Fibroblast of skin of scalp (primary cell): ENCODE results near the gene GALNT11.
"Not testable (repeated sequence)": the region's sequence is repeated elsewhere in the genome, so short reads cannot be mapped to it uniquely, and the experiment has no call there.

Experiments used
- DNase-seq: peaks from one replicate; pipeline ENCODE4 v3.0.0-alpha.2; 2013

Gene GALNT11

DNA sequence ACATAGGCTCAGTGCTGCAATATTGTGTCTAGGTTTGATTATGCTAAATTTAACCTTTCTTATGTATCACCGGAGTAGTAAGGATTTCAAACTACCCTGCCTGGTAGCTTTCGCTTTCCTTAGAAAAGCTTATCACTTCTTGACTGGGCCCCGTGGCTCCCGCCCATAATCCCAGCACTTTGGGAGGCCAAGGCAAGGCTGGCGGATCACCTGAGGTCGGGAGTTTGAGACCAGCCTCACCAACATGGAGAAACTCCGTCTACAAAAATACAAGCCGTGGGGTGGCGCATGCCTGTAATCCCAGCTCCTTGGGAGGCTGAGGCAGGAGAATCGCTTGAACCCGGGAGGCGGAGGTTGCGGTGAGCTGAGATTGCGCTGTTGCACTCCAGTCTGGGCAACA is 49.9 kb downstream of the GALNT11 start:
- DNase-seq = not testable (repeated sequence)

DNA sequence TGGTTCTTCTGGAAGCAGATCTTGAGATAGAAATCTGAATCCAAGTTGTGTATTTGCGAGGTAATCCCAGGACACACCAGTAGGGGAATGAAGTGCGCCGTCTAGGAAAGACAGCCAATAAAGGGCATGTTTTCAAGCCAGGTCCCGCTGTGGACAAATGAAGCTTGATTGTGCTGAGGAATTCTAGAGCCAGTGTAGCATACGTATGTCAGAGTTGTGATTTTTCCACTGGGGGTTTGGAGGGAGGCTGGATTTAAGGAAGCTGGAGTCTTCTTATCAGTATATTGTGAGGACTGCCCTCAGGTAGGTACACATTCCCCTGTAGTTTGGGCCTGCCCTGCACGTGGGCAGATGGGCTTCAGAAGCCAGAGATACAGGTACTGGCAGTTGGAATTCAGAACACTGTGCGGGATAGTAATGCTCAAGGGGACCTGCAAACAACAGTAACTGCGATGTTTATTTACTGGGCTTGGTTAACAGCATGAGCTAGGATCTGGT is 50.9 kb downstream of the GALNT11 start:
- DNase-seq = peak; percentile 6

DNA sequence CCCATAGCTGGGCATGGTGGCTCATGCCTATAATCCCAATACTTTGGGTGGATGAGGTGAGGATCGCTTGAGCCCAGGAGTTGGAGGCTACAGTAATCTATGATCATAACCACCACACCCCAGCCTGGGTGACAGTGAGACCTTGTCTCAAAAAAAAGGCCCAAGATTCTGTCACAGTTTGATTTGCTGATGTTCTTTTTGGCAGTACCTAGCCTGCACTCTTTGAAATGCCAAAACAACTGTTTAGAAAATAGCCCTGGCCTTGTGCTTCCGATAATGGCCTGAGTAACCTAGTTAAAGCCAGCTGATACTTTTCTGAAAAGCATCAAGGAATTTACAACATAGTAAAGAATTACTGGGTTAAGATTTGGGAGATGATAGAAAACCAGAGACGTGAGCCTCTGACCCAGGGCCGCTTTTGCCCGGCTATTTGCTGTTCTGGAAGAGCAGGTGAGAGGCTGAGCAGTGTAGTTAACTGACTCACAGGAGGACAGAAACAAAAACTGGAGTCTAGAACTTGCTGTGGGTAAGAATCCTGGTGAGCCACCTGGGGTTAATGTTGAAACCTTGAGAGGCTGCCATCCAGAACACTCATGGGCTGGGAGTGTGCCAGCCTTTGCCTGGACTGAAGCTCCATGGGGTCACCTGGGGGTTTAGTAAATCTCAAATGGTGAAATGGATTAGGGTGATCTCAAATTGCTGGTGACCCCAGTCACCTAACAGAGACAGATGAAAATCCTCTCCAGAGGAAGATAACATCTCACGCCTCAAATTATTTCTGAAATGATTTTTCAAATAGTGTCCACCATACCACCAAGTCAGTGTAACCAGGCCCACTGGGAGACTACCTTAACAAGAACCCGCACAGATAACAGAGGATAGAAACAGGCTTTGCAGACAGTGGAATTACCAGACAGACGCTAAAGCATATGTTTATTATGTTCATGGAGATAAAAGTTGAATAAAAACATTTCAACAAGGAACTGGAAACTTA is 51.8 kb downstream of the GALNT11 start:
- no peak for DNase-seq

DNA sequence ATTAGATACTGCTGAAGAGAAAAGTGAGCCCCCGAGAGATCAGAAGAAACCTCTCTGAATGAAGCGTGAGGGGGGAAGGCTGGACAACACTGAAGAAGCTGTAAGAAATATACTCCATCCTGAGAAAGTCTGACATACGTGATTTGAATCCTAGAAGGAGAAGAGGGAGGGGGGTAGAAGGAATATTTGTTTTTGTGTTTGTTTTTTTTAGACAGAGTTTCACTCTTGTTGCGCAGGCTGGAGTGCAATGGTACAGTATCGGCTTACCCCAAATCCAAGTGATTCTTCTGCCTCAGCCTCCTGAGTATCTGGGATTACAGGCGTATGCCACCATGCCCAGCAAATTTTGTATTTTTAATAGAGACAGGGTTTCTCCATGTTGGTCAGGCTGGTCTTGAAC is 52.6 kb downstream of the GALNT11 start:
- DNase-seq = no peak

DNA sequence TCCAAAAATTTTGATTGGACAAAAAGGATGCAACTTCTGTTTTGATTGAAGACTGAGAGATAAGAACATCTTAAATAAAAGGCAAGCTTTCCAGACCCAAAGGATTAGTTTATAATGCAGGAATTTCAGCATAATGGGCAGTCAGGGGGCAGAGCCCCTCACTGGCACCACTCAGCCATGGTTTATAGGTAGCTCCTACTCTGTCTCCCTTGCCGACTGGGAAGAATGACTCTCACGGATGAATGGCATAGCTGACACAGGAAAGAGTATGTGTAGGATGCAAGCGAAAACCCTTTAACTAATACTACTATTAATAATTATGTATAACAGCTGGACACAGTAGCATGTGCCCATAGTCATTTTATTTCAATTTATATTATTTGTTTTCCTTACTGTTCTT is 53.3 kb downstream of the GALNT11 start:
- DNase-seq = no peak

DNA sequence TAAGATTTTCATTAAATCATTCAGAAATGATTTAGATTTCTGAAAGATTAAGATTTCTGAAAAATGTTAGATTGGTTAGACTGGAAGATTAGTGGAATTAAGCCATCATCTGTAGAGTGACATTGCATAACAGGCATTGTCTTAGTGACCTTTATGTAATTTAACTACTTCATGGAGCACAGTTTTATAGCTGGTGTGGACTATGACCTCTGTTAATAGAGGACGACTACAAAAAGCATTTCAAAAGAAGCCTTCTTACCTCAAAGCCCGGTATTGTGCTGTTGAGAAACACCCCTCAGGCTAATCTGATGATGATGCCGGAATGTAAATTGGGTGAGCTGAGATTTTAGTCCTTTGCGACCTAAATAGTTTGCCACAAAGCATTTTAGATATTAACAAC is 55.6 kb downstream of the GALNT11 start:
- no peak for DNase-seq

DNA sequence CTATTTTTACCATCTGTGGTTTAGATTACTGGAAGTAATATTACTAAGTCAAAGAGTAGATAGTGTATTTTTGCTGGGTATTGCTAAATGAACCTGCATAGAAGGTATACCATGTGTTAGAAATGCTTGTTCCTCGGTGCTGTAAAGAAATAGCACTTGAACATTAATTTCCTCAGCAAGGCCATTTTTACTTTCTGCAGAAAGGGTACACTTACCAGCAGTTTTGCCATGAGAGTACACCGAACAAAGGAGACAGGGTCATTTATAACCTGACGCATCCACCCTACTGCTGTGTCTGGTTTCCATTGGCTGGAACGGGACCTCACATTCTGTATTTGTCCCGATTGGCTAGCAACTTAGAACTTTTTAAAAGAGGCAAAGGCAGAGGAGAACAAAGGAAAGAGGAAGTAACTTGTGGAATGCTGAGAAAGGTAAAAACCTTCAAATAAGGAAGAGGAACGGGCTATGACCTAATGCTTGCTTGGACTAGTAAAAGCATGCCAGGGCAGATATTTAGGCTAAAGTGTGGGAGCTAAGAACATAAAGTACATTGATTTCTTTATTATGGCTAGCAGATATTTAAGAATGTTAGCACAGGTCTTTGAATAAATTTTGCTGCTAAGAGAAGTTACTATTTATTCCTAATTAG is 56.7 kb downstream of the GALNT11 start:
- not testable (repeated sequence) for DNase-seq

DNA sequence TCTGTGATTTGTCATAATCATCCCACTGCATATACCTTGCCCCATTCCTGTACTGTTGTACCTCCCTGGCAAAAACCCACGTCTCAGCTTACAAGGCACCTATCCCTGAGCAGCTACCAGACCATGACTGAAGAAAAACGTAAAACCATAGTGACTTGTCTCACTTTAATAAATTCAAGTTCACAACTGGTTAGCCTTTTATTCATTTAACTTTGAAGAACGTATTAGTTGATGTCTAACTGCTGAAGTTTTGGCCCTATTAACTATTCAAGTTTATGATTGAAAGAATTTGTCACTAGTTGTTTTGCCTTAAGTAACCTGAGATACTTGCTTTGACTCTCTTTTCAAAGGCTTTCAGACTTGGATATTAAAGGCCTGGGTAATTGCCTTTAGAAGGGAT is 59.7 kb downstream of the GALNT11 start:
- no peak for DNase-seq

DNA sequence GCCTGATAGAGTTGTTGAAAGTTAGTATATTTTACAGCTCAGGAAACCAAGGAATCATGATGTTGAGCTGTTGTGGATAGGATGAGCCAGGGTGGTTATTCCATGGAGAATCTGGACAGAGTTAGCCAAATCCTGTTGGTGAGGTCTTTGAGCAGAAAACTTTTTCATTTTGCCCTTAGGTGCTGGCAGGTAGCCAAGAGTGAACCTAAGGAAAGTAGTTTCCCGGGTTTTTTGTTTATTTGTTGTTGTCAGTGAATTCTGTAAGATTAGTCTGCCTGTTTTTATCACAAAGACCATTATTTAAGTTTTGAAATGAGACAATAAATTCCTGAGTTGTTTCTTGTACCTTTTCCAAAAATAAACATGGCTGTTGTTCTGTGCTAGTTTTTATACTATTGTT is 61.0 kb downstream of the GALNT11 start:
- no peak for DNase-seq

DNA sequence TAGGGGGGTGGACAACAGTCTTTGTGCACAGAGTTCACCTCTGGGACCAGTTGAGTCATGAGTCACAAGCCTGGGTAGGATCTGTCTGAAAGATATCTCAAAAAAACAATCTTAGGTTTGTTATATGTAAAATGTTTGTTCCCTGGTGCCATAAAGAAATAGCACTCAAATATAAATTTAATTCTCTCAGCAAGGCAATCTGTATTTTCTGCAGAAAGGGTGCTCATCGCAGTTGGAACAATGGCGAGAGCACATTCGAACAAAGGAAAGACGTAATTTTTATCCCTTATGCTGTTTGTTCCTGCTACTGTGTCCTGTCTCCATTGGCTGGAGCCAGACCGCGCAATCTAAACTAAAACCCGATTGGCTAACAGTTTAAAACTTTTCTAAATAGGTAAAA is 63.7 kb downstream of the GALNT11 start:
- DNase-seq = no peak

DNA sequence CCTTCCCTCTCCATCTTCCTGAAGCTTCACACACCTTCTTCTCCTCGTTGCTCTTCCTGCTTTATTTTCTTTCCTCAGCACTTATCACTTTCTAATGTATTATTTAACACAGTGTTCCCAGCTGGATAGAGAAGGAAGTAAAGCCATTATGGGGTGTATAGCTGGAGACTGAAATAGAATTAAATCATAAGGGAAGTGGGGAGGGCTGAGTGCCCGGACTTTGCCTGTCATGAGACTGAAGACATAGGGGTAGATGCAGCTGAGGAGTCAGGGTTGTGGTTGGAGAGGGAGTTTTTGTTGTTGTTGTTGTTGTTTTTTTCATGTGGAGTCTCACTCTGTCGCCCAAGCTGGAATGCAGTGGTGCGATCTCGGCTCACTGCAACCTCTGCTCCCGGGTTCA is 65.3 kb downstream of the GALNT11 start:
- no peak for DNase-seq

DNA sequence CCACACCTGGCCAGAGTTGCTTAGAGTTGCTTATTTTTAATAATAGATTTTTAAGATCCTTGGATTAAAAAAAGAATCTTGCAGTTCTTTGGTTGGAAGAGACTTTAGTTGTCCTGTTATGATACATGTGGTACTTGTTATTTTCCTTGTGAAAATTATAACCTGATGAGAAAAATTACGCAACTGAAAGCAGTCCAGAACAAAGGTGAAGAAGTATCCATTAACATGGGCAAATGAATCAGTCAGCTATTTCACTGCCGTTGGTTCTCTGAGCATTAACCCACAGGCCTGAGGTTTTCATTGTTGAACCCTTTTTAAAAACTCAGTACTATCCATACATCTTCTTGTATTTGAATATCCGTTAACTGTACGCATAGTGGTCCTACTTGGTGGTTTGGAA is 68.2 kb downstream of the GALNT11 start:
- no peak for DNase-seq

DNA sequence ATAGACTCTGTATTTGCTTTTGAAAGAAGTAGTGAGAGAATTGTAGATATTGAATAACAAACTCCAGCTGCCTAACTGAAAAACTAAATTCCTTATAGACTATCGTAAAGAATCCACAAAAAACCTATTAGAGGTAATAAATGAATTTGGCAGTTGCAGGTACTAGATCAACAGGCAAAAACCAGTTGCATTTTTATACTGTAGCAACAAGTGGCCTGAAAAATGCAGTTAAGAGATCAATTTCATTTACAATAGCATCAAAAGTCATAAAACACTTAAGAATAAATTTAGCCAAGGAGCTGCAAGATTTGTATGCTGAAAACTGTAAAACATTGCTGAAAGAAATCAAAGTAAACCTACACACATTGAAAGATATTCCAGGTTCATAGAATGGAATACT is 70.3 kb downstream of the GALNT11 start:
- DNase-seq = no peak

DNA sequence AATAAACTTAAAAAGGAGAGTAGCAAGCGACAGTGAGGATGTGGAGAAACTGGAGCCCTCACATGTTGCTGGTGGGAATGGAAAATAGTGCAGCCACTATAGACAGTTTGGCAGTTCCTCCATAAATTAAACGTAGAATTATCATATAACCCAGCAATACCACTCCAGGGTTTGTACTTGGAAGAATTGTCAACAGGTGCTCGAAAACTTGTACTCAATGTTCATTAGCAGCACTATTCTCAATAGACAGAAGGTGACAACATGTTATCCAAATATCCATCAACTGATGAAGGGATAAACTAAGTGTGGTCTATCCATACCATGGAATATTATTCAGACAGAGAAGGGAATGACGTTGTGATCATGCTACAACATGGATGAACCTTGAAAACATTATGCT is 71.9 kb downstream of the GALNT11 start:
- no peak for DNase-seq

DNA sequence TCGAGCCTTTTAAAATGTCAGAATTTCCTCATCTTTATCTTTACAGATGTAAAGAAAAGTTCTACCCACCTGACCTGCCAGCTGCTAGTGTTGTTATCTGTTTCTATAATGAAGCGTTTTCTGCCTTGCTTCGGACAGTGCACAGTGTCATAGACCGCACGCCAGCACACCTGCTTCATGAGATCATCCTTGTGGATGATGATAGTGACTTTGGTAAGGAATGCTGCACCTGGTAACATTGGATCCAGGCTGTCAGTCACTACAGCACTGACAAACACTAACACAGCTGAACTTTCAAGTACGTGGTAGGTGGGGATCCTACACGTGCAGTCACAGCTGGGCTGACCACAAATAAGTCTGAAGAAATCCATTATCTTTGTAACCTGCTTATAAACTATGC is 77.6 kb downstream of the GALNT11 start:
- no peak for DNase-seq

DNA sequence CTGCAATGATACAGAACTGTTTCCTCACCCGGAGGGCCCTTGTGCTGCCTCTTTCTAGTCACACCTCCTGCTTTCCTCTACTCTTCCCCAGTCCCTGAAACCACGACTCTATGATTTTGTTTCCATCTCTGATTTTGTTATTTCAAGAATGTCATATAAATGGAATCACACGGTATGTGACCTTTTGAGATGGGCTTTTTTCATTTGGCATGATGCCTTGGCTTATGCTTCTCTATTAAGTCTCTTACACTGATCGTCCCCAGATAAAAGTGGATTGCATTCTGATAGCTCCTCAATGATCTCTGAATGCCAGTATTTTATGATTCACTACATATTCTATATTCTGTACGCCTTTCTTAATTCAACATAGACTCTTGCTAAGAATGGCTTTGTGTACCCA is 78.2 kb downstream of the GALNT11 start:
- peak; percentile 3 for DNase-seq

DNA sequence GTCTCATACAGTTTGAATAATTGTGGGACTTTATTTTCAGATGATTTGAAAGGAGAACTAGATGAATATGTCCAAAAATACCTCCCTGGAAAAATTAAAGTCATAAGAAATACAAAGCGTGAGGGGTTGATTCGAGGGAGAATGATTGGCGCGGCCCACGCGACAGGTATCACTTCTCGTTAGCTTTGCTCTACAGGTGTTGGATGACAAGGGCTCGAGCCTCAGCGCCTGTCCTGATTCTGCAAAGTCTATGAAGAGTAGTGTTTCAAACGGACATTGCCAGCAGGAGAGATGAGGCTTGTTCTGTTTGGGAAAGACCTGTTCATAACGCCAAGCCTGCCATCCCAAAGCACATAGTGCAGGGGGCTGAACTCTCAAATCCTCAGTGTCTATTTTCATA is 79.7 kb downstream of the GALNT11 start:
- DNase-seq = no peak

DNA sequence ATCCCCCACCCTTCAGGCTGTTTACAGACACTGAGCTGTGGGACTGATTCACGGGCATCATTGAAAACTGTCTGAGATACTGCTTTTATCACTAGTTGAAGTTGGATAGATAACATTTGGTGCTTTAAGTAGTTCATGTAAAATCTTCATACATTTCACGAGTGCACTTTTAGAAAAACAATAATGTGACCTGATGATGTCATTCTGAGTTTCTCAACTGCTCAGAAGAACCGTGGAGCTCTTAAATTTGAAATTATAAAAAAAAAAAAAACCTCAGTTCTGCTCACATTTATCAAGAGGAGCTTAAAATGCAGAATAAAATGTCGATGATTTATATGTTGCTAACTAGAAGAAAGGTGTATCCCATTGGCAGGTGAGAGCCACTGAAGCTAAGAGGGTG is 81.5 kb downstream of the GALNT11 start:
- DNase-seq = no peak

DNA sequence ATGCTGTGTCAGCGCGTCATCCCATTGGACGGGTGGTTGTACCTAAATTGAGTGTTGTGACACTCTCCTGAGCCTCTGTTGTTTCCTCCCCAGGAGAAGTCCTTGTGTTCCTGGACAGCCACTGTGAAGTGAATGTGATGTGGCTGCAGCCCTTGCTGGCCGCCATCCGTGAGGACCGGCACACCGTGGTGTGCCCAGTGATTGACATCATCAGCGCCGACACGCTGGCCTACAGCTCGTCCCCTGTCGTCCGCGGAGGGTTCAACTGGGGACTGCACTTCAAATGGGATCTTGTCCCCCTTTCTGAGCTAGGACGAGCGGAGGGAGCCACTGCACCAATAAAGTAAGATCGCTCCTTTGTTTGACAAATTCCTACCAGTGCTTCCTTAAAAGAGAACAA is 82.5 kb downstream of the GALNT11 start:
- no peak for DNase-seq

DNA sequence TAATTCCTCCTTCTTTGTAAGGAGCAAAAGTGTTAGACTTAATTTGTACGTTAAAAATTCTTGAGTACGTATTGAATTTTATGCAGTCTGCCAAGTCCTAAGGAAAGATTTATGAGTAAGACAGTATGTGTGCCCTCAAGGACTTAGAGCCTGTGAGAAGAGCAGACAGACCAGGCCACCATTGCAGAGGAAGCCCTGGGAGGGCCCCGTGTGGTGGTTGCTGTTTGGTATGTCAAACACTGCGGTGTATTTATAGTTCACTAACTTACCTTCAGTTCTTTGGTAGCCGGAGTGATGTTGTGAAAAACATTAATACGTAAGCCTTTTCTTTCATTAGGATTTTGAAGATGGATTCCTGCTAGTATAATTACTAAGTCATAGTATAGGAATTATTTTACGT is 82.9 kb downstream of the GALNT11 start:
- peak; percentile 5 for DNase-seq

DNA sequence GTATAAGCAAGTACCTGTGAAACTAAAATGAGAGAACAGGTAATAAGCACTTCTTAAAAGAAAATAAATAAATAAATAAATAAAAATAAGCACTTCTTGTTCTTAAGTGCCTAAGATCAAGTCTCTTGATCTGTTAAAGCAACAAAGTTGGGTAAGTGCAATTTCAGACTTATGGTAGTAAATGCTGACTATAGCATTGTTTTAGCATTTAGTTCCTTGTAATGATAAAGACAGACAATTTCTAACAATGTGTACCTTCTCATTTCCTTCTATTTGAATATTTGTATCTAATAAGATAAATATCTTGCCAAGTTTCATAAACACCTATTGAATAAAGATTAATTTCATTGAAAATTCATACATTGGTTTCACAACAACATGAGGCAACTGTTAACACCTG is 87.4 kb downstream of the GALNT11 start:
- no peak for DNase-seq

DNA sequence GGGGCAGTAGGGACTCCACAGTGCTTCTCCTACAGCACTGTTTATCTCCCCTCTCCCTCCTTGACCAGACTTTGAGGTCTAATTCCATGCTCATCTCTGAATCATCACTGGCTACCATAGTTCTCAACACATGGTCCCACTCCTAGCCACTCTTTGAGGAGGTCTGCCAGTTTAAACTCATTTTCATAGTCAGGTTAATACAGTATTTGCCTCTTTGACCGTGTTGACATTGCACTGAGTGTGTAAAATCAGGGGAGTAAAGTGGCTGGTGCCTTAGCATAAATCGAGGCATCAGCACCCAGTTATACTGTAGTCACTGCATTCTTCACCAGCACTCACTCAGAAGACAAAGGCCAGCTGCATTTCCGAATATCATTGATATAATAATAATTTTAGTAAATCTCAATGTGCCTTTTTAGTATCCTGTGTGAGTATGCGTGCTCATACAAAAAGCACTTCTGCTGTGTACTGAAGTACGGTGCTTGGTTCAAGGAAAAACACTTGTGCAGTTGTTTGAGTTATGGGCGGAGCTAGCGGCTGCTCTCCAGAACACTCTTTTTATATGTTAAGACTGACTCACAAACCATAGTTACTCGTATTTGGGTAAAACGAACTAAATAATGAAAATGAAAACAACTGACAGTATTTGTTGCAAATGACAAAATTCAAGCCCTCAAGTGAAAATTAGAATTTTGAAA is 89.7 kb downstream of the GALNT11 start:
- no peak for DNase-seq

DNA sequence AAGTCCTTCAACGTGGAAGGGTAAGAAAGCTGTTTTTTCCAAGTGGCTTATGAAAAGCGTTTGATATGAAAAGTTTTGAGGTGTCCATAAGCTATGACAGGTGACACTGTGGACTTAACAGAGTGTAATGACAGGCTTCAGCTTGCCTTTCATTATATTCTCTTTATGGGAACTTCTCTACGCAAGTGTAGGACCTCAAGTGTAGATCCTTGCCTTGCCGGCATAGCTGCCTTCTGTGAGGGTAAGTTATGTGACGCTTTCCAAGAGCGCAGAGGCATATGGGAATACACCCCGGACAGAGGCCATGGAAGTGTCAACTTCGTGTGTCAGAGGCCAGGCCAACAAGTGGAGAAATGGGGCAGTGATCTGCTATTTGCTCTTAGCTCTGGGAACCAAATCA is 91.9 kb downstream of the GALNT11 start:
- DNase-seq = no peak
